HEK293T (cell line): Measurements from ENCODE around the gene PCBP1.

Source experiments
- CTCF ChIA-PET: fragments of 350-600 bp; formaldehyde crosslinking; extraction: SDS; loops from one replicate; lab custom pipeline; 2021; ENCODE audit warnings: antibody characterized with exemption, inconsistent platforms; lab: Yijun Ruan, JAX
- POLR2A ChIA-PET: fragments of 350-600 bp; formaldehyde crosslinking; extraction: SDS; loops from one replicate; lab custom pipeline; 2020; ENCODE audit warnings: antibody characterized with exemption, inconsistent platforms; lab: Yijun Ruan, JAX
- DNase-seq: peaks from one replicate; pipeline ENCODE4 v3.0.0; 2012; ENCODE audit warnings: mixed read lengths; ENCODE audit errors: extremely low spot score
- ARNT ChIP-seq: fragments of 450-650 bp; IDR thresholded peaks from 2 replicates; pipeline ENCODE4 v1.6.1; 2017; ENCODE audit warnings: mild to moderate bottlenecking
- BHLHE40 ChIP-seq: fragments of 450-650 bp; IDR thresholded peaks from 2 replicates; pipeline ENCODE4 v1.6.1; 2016; ENCODE audit warnings: mild to moderate bottlenecking, moderate library complexity, borderline replicate concordance
- CTBP1 ChIP-seq: fragments of 450-650 bp; IDR thresholded peaks from 2 replicates; pipeline ENCODE4 v1.6.1; 2016; ENCODE audit warnings: borderline replicate concordance
- ELF4 ChIP-seq: fragments of 450-650 bp; IDR thresholded peaks from 2 replicates; pipeline ENCODE4 v1.6.1; 2017; ENCODE audit warnings: antibody characterized with exemption
- FOXA1 ChIP-seq: fragments of 450-650 bp; IDR thresholded peaks from 2 replicates; pipeline ENCODE4 v1.6.1; 2016; ENCODE audit warnings: mild to moderate bottlenecking
- FOXK2 ChIP-seq: fragments of 450-650 bp; IDR thresholded peaks from 2 replicates; pipeline ENCODE4 v1.6.1; 2016; ENCODE audit warnings: mild to moderate bottlenecking
- FOXM1 ChIP-seq: fragments of 450-650 bp; IDR thresholded peaks from 2 replicates; pipeline ENCODE4 v1.6.1; 2017; ENCODE audit warnings: mild to moderate bottlenecking, borderline replicate concordance
- HDGF ChIP-seq: fragments of 450-650 bp; IDR thresholded peaks from 2 replicates; pipeline ENCODE4 v1.6.1; 2017; ENCODE audit warnings: antibody characterized with exemption, borderline replicate concordance
- L3MBTL2 ChIP-seq: fragments of 450-650 bp; conservative IDR thresholded peaks from 2 replicates; pipeline ENCODE4 v1.6.1; 2016; ENCODE audit warnings: mild to moderate bottlenecking
- LEF1 ChIP-seq: fragments of 450-650 bp; IDR thresholded peaks from 2 replicates; pipeline ENCODE4 v1.6.1; 2017; ENCODE audit warnings: mild to moderate bottlenecking, borderline replicate concordance
- NFRKB ChIP-seq: fragments of 450-650 bp; IDR thresholded peaks from 2 replicates; pipeline ENCODE4 v1.6.1; 2016; ENCODE audit warnings: mild to moderate bottlenecking, moderate library complexity
- SP1 ChIP-seq: fragments of 450-650 bp; IDR thresholded peaks from 2 replicates; pipeline ENCODE4 v1.6.1; 2017
- SUZ12 ChIP-seq: fragments of 450-650 bp; IDR thresholded peaks from 2 replicates; pipeline ENCODE4 v1.6.1; 2016; ENCODE audit warnings: mild to moderate bottlenecking
- TARDBP ChIP-seq: fragments of 450-650 bp; IDR thresholded peaks from 2 replicates; pipeline ENCODE4 v1.6.1; 2016
- ZNF384 ChIP-seq: fragments of 450-650 bp; IDR thresholded peaks from 2 replicates; pipeline ENCODE4 v1.6.1; 2016
- TF ChIP-seq, protein P1 (sequence below): fragments of 450-650 bp; IDR thresholded peaks from 2 replicates; pipeline ENCODE4 v1.6.1; 2016

Gene PCBP1

DNA sequence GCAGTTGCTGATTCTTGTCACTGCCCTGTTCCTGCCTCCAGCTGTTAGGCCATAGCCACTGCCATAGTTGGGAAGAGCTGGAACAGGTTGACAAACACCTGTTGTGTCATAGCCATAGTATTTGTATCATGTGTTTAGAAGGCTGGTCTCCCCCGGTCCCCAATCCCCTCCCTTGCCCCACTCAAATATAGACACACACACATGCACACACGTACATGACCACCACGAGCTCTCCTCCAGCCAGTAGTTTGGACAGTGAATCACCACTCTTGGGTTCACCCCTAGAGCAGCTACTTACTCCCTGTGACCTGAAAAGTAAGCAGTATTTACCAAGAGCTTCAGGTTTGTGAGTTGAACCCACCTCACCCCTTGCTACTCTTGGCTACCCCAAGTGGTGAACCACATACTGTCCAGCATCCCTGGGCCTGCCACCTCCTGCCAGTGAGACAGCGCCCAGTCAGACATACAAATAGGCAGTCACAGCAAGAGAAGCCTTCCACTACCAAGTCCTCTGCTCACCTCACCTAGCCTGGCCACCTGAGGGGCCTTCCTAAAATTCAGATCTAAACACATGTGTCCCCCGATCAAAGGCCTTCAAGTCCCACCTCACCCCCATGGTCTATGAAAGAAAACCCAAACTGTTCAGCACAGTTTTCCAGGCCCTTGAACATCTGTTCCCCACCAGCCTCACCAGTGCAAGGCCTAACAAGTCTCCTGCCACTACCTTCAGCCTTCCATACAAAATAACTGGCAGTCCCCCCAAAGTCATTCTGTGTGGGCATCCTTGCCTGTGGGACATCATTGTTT lies 7.1 kb downstream of the PCBP1 start:
- ChIA-PET CTCF (no interaction called here), POLR2A (interaction anchor here (0.8 to 1.3 kb wide), 4 partner anchors 10 to 180 kb away, joined by 3 to 6 read pairs (median 4); partner anchors contain the start of gene MXD1)
- no peak for DNase-seq
- TF ChIP-seq, protein P1, sequence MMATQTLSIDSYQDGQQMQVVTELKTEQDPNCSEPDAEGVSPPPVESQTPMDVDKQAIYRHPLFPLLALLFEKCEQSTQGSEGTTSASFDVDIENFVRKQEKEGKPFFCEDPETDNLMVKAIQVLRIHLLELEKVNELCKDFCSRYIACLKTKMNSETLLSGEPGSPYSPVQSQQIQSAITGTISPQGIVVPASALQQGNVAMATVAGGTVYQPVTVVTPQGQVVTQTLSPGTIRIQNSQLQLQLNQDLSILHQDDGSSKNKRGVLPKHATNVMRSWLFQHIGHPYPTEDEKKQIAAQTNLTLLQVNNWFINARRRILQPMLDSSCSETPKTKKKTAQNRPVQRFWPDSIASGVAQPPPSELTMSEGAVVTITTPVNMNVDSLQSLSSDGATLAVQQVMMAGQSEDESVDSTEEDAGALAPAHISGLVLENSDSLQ, result no peak
- TF ChIP-seq FOXK2, result no peak
- TF ChIP-seq ARNT, result no peak
- TF ChIP-seq ELF4, result no peak
- TF ChIP-seq SUZ12, result no peak
- TF ChIP-seq HDGF, result no peak
- no peak for TF ChIP-seq FOXM1
- no peak for TF ChIP-seq FOXA1
- no peak for TF ChIP-seq TARDBP
- no peak for TF ChIP-seq SP1

DNA sequence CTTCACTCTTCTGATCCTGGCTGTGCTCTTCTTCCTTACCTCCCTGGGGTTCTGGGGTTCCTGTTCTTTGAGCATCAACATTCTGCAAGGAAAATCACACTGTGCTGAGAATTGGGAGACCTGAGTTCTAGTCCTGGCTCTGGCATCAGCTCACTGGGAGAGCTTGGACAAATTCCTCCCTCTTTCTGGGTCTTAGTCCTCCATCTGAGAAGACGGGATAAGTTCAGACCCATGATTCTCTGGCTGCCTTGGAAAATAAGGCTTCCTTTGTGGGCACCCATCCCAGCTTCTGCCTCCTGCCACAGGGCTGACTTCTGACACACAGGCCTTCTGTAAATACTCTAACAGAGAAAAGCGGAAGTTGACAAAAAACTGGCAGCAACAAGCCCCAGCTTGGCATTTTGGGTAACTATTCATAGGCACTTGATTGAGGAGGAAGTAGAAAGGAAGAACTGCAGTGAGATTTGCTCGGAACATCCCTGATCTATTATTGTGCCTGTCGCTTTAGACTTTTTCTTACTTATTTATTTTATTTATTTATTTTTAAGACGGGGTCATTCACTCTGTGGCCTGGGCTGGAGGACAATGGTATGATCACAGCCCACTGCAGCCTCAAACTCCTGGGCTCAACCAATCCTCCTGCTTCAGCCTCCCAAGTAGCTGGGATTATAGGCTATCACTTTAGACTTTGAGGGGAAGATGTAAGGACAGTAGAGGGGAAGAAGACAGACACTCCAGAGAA lies 7.9 kb downstream of the PCBP1 start:
- TF ChIP-seq ARNT, result no peak
- no peak for TF ChIP-seq LEF1
- TF ChIP-seq ELF4, result no peak
- no peak for TF ChIP-seq HDGF
- no peak for TF ChIP-seq SUZ12
- TF ChIP-seq FOXA1, result no peak
- no peak for TF ChIP-seq L3MBTL2
- TF ChIP-seq FOXM1, result no peak
- no peak for TF ChIP-seq ZNF384
- TF ChIP-seq SP1, result no peak
- TF ChIP-seq FOXK2, result no peak
- ChIA-PET POLR2A (interaction anchor here (0.8 to 1.3 kb wide), 2 partner anchors 47 to 181 kb away, joined by 3 to 4 read pairs; partner anchors contain the start of gene MXD1), CTCF (interaction anchor here (0.7 kb wide), 1 partner anchor 9 kb away, joined by 3 read pairs; no protein-coding TSS in a partner anchor)
- no peak for DNase-seq

DNA sequence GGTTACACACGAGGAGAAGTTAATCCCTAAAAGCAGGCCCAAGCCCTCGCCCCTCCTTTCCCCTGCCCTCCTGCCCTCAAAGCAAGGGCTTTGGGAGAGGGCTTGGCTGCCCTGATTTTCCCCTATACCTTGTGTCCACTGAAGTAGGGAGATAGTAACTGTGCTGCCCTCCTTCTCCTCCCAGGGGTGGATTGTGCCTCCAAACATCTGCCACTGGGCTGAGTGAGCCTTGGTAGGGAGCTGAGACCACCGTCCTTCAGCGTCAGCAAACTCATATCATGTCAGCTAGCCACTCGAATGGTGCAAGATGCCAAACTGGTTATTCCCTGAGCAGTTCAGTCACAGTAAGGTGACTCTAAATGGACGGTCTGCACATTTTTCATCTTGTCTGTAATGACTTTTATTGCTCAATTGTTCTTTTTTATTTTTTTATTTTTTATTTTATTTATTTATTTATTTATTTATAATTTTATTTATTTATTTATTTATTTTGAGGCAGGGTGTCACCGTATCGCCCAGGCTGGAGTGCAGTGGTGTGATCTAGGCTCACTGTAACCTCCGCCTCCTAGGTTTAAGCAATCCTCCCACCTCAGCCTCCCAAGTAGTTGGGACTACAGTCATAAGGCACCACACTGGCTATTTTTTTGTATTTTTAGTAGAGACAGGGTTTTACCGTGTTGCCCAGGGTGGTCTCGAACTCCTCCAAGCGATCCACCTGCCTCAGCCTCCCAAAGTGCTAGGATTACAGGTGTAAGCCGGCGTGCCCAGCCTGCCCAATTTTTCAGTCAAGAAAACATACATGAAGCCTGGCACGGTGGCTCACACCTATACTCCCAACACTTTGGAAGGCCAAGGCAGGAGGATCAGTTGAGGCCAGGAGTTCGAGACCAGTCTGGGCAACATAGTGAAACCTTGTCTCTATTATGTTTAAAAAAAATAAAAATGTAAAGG lies 8.7 kb downstream of the PCBP1 start:
- DNase-seq, result no peak
- POLR2A ChIA-PET, result interaction anchor here (1.3 kb wide), 1 partner anchor 47 kb away, joined by 4 read pairs; no protein-coding TSS in a partner anchor
- CTCF ChIA-PET, result interaction anchor here (0.7 kb wide), 1 partner anchor 8 kb away, joined by 3 read pairs; no protein-coding TSS in a partner anchor
- TF ChIP-seq L3MBTL2 (no peak), CTBP1 (no peak), FOXM1 (no peak), BHLHE40 (no peak), ZNF384 (no peak)

DNA sequence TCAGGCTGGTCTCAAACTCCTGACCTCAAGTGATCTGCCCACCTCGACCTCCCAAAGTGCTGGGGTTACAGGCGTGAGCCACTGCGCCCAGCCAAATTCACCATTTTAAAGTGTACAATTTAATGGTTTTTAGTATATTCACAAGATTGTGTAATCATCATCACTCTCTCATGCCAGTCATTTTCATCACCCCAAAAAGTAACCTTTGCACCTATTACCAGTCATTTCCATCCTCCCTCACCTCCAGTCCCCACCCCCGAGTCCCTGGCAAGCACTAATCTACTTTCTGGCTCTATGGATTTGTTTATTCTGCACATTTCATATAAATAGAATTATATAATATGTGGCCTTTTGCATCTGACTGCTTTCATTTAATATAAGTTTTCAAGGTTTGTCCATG lies 10.8 kb downstream of the PCBP1 start:
- ChIA-PET POLR2A (no interaction called here), CTCF (no interaction called here)
- DNase-seq, result no peak
- no peak for TF ChIP-seq NFRKB
- TF ChIP-seq HDGF, result no peak
- no peak for TF ChIP-seq ELF4
- no peak for TF ChIP-seq FOXA1
- TF ChIP-seq SP1, result no peak
- no peak for TF ChIP-seq LEF1
- no peak for TF ChIP-seq ARNT
- no peak for TF ChIP-seq L3MBTL2
- no peak for TF ChIP-seq CTBP1
- TF ChIP-seq SUZ12, result no peak
- no peak for TF ChIP-seq BHLHE40
- TF ChIP-seq, protein P1, result no peak
- TF ChIP-seq FOXK2, result no peak

DNA sequence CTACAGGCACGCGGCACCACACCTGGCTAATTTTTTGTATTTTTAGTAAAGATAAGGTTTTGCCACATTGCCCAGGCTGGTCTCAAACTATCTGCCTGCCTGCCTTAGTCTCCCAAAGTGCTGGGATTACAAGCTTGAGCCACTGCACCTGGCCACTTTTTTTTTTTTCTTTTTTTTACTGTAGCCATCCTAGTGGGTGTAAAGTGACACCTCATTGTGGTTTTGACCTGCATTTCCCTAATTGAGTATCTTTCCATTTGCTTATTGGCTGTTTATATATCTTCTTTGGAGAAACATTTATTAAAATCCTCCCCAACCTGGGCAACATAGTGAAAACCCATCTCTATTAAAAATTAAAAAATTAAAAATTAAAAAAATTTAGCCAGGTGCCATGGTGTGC lies 12.0 kb downstream of the PCBP1 start:
- DNase-seq, result no peak
- TF ChIP-seq HDGF (no peak), FOXM1 (no peak), BHLHE40 (no peak), FOXK2 (no peak), ZNF384 (no peak), SUZ12 (no peak), NFRKB (no peak), FOXA1 (no peak), L3MBTL2 (no peak), SP1 (no peak), LEF1 (no peak)
- TF ChIP-seq, protein P1, result no peak
- CTCF ChIA-PET, result no interaction called here
- POLR2A ChIA-PET, result no interaction called here
